Hematopoietic multipotent progenitor cell treated with erythropoietin and hydrocortisone succinate and interleukin-3 and kit ligand, for 15 days (in vitro differentiated cells): Measurements from ENCODE around the gene PLOD2.

Experiments used
- DNase-seq: peaks from one replicate; pipeline ENCODE4 v3.0.0-alpha.2; 2015; ENCODE audit warnings: low spot score

PLOD2 gene

DNA sequence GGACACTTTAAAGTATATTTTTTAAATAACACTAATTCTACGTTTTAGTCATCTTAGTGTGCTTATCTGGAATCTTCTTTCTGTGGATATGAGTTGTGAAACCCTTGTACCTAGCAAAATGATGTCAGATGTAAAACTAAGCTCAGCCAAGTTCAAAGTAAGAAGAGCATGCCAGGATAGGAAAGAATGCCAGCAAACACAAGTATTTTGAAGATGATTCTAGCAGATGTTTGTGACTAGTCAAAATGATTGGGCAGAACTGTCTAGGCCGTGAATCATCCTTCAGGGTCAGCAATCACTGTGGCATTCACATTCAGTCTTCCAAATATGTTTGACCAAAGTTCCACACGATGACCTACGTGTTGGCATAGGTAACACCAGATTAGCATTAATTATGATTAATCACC lies 5.4 kb upstream of the PLOD2 start:
- DNase-seq = no peak

DNA sequence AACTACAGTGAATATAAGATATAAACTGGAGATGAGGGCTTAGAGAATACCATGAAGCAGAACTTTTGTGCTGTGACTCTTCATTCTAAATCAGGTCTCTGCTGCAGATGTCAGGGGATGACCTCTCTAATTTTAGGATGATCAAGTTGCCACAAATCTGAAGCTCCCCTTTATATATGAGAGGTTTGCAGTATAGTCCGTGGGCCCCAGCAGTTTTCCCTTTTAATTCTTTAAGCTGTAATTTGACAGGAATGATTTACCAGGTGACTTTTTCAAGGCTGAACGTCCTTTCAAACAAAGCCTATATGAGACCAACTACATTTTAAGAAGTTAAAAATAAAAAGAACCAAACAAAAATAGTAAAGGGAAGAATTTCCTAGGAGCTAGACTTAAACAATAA lies 4.9 kb upstream of the PLOD2 start:
- DNase-seq = no peak

DNA sequence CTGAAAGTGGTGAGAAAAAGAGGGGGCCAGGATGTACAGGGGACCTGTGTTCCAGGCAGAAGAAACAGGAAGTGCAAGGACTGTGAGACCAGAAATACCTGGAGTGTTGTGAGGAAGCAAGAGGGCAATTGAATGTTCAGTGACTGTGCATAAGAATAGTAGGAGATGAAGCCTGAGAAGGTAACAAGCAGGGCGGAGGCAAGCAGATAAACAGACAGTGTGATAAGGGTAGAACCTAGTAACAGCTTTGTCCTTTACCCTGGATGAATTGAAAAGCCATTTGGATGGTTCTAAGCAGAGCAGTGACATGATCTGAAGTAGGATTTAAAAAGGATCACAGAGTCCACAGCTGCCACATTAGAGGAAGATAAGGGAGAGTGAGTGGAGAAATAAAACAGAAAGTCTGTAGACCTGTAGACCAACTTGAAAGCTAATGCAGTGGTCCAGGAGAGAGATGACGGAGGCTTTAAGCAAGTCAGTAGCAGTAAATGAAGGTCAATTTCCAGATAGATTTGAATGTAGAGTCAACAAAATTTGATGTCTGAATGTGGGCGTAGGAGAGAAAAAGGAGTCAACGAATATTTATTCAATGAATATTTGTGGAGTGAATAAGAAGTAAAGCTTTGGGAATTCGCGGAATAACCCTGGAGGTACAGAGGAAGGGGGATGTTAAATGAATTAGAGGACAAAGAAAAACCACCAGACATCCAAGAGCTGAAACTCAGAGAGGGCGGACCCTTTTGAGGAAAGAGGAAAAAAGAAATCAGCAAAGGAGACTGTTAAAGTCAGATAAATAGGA lies 4.2 kb upstream of the PLOD2 start:
- no peak for DNase-seq

DNA sequence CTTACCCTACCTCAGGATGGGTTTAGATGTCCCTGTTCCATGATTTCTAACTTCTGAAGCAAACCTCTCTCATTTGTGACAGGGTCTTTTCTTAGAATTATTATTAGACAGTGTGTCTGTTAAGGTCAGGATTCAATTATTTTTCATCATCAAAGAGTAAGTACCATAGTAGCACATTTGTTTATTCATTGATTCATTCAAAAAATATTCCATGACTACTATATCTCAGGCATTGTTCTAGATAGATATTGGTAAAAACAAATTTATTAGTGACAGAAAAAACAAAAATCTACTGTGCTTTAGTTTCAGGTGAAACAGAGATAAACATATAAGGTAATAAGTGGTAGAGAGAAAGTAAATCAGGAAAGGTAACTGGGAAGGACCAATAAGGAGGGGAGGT lies 3.5 kb upstream of the PLOD2 start:
- DNase-seq = no peak

DNA sequence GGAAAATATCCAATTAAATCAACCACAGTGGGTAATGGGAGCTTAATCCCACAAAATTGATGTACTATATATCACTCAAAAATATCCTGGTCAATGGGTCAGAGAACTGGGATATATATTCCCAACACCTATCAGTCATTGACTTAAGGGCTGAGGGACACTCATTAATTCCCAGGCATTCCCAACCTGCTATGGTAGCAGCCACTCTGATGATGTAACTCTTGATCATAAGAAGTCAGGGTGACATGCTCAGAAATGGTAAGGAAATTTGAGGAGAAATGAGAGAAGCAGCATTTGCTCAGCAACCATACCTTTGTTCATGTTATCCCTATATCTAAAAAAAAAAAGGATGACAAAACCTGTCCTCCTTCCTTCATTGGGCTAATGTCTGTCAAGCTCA lies 3.1 kb upstream of the PLOD2 start:
- DNase-seq = no peak

DNA sequence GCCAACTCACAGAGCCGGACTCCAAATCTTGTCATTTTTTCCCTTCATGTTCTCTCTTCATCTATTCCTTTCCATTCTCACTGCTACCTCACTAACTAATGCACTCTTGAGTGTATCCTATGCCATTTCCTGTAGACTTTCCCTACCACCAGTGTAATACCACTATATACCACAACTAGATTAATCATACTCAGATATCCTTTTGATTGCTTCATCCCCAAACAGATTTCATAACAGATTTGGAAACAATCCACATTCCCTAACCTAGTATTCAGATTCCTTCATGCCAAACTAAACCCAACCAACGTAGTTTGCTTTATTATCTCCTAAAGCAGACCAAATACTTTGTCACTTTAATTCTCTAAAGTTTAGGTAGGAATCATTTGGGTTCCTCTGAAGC lies 2.6 kb upstream of the PLOD2 start:
- DNase-seq = no peak

DNA sequence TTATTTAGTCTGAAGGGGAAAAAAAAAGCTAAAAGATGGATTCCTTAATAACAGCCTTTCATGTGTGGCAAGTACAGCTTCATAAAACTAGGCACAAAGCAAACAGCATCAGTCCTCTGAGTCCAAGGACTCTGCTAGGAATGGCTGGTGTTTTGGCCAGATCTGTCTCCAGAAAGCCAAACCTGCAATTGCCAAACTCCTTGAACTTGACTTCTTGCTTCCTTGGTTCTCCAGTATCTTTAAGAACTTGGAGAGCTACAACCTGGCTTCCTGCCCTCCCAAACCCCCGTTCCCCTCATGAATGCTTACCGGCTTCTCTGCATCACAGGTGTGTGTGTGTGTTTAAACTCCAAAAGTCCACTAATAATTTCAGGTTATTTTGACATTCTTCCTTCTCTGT lies 1.6 kb upstream of the PLOD2 start:
- DNase-seq = no peak

DNA sequence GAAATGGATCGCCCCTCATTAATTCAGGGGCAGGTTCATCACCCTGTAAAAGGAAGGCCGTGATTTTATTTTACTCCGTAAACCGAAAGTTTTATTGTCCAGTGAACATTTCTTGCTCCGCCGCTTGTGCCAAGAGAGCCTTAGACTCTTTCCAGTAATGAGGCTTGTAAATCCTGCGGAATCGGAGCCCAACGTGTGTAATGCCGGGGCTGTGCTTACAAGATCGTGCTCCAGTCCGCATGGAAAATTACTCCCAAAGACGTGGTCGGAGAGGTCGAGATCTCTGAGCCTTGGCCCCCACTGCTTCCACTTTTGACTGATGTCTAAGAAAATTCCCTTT lies 649 bp upstream of the PLOD2 start:
- DNase-seq = no peak

DNA sequence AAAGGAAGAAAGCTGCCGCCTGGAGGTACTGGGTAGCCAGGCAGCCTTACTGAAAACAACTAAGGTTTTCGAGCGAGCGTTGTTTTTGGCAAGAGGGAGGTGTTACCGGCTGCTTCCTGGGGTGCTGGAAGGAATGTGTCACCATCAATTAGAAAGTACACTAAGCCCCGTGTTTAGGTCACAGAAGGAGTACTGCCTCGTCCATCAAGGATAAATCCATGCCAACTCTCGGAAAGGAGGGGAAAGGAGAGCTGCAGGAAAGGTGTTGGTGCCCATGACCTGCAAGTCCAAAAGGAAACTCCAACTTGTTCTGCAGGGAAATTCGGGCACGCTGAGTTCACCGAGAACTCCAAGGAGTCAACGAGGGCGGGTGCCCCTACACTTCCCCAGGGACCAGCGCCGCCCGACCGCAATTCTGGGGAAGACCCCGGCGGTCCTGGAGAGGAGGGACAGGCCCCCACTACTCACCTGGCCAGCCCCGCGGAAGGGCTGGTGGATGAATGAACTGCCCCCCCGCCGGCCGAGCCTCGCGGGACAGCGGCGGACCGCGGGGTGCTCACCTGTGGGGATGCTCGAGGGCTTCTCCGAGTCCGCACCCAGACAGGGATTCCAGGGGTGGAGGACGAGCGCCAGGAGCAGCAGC lies 542 bp downstream of the PLOD2 start:
- DNase-seq = no peak

DNA sequence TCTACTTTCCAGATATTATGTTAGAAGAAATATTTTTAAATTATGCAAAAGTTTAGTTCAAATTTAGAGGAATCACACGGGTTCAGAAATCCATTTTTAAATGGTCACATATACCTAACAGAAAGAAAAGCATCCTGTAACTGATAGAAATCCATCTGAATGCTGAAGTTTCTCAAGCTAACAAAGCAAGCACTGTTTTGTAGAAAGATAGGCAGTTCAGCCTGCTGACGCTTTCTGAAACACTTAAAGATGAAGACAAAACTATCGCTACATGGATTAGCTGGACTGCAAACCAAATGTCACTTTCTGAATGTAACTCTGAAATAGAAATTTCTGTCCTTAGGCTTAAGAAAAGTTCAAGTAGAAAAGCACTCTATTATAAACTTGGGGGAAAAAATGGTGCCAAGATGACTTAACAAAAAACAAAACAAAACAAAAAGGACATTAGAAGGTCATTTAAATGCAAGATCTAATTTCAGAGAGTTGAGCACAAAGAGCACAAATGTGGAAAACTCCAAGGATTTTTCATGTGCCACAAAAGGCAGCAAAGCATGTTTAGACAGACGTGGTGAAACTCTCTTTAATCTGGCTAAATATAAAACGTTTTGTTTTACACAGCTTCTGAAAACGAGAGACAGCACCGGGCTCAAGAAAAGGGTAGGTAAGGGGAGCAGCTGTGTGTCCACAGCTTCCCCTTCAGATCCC lies 1.2 kb downstream of the PLOD2 start:
- DNase-seq = no peak

DNA sequence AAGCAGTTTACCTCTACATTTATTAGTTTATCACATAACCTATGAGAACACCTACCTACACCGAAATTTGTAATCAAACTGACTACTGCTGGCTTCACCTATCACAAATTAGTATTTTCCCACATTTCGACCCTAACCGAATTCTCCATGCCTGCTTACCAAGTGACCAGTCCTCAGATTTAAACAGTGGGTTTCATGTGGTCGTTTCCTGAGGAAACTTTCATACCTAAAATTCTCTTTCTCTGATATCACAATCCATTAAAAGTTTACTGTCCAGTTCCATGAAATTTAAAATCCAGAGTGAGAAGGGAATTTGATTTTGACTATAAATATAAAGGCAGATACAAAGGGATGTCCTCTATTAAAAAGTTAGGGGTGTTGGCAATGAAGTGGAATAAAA lies 1.9 kb downstream of the PLOD2 start:
- no peak for DNase-seq

DNA sequence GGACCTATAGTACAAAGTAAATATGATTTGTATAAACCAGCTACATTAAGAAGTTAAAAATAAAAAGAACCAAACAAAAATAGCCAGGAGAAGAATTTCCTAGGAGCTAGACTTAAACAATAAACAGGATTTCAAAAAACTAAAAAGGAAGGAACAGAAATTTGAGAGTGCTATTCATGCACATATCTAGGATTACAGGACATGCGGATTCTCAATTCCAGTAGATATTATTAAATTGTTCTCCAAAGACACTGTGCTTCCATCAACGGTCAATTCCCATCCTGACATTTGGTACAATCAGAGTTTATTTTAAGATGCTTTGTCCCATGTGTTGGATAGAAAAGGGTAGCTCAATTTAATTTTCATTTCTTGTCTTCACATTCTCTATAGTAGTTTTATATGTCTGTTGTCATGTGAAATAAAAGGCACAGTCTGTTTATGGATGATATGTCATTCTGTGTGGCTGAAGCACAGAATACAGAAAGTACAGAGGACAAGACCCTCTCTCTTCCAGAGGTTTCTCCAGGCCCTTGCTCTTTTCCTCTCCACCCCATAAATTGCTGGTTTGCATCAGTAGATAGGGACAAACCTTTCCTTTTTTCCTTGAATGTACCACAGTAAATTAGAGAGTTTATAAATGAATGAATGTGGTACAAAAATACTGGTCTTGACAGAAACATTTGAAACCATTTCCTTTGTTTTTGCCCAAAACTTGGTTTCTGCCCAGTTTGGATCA lies 3.5 kb downstream of the PLOD2 start:
- DNase-seq = no peak

DNA sequence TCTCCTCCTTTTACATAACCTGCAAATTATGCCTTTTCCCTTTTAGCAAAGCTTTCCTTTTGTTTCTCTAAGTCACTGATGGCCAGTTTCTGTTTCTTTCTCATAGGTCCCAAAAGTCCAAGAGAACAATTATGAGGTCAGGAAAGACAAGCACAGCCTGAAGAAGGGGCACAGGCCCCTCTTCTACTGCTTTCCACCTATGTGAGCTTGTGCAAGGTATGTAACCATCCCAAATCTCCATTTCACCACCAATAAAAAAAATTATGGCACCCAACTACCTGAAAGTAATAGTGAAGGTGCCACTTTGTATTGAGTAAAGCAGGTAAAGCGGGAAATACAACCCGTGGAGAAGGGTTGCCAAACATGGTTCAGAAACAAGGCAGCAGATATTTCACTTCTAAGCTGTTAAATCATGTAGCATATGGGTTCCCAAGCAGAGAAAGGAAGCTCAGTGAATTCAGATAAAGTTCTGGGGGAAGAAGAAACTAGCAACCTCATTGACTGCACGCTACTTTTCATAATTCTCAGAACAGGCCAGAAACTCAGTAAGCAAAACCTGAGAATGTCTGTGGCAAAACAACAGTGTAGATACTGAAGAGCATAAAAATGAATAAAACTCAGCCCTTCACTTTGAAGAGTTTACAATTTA lies 4.2 kb downstream of the PLOD2 start:
- DNase-seq = no peak

DNA sequence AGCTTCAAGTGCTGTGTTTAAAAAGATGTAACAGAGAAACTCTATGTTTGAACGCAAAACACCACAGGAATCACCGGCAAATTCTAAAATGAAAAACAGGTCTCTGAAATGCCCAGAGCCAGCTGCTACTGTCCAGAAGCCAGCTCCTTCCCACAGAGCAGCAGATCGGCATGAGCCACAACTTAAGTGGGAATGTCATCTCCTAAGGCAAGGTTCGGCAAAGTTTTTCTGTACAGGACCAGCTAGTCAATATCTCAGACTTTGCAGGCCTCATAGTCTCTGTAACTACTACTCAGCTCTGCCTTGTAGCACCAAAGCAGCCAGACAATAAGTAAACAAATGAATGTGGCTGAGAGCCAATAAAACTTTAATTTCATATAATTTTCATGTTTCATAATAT lies 4.9 kb downstream of the PLOD2 start:
- no peak for DNase-seq

DNA sequence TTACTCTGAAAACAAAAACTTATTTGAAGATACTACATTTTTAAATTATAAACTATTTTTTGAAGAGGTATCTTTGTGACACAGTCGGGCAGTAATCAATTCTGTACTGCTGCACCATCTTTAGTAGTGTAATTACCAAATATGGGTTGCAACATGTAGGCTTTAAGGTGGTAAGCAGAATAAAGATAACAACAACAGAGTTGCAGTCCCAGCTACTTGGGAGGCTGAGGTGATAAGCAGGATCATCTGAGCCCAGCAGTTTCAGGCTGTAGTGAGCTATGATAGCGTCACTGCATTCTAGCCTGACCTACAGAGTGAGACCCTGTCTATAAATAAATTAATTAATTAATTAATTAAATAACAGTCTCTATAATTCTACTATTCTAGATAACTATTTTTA lies 6.0 kb downstream of the PLOD2 start:
- DNase-seq = no peak

DNA sequence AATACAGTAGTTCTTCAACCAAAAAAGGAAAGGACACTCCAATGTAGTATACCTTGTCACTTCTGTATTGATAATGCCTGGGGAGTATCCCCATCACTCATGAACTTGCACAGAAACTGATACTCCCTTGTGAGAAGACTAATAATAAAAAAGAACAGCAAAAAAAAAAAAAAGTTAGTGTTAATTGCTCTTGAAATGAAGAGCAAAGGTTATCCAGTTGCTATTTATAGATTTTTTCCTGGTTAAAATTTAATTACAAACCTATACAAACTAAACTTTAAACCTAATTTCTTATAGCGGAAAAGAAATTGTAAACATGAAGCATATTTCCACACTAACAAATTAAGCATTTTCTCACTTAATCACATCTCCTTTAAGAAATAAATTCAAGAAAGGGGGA lies 6.7 kb downstream of the PLOD2 start:
- no peak for DNase-seq

DNA sequence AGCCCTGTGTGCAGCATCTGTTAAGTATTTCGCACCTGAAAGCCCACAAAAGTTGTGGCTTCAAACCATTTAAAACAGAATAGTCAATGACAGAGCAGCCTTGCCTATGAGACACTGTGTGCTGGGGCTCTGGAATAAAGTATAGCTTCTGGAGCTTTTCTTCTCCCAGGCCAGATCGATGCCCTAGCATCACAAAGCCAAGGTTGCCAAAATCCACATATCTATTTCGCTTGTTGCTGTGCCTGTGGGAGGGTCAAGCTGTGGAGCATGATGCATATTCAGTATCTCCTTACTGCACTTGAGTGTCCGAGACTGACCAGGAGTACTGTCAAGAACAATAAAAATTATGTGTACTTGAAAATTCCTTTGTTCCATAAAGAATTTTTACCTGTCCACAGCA lies 7.6 kb downstream of the PLOD2 start:
- DNase-seq = no peak

DNA sequence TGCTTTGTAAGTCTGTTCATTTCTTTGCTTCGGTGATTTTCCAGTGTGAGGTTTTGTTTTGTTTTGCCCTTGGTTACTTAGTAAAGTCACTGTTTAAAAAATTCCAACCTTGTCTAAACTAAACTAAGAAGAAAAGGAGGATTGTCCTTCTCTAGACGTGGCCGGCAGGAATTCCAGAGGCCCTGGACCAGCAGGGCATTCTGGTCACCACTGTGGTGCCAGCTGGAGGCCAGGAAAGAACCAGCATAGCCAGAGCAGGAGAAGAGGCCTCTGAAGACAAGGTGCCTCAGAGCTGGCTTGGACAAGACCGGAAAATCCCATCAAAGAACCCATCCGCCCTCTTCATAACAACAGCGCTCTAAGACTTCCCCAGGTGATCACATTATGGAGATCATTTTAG lies 8.2 kb downstream of the PLOD2 start:
- no peak for DNase-seq

DNA sequence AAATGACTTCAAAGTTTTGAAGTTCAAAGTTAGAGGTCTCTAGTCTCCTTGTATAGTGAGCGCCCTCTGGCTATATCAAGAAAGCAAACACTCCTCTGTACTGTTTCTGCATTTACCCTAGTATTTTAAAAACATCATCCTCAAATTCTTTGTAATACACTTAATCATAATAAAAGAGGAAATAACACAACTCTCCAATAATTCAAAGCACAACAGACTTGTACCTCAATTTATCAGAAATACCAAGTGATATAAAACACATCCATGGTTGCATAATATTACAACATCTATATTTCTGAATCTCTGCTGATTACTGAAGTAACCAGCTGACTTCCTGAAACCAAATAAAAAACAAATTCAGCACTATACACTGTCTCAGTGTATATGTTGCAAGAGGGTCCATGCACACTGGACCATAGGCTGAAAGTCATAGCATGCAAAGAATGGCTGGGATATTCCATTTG lies 12.5 kb downstream of the PLOD2 start:
- DNase-seq = no peak

DNA sequence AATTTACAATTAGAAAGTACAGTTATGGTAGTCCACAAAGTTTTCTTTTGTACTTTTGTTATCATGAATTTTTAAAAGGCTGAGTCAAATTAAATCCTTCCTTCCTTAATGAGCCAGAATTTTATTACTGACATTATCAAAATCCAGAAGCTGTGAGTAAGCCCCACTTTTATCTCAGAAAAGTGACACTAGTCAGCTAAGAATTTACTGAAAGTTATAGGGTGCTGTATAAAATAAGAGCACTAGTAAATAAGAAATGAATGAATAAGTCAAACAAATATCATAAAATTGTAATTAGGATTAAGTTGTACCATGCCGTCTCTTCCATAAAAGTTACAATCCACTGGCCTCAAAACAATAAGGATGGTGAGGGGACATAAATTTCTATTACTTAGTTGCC lies 15.3 kb downstream of the PLOD2 start:
- DNase-seq = no peak

DNA sequence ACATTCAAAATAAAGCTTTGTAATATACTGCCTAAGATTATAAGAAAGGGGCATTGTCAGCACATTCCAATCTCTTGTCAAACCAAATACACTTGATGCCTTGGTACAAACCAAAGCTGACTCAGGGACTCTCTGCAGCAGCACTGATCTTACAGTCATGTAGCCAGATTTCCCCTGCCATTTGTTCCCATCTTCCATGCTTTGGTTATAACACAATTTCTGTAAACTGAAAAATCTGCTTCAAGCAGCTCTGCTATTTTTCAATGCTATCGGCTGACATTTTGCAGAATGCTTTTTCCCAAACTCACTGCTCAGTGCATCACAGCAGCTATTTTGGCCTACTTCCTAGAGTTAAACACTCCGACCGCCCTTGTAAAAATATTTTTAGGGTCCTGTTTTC lies 18.2 kb downstream of the PLOD2 start:
- DNase-seq = no peak

DNA sequence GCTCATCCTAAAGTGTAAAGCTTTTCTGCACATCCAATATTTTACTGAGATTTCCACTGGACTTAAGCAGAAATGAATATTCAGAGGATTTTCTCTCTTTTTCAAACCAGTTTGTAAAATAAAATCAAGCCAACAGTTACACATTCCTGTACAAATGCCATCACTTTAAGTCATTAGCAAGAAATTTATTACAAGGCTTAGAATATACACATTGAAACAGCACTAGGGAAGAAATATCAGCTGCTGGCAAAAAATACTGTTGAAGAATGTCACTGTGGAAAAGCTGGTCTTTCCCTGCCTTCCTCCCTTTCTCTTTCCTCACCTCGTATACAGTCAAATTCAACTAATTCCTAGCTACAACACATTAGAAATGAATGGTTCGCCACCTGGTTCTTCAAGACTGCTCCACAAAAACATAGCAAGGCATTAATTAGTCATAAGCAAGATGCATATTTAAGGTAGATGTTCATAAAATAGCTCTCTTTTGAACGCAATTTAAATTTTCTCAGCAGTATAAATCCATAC lies 21.3 kb downstream of the PLOD2 start:
- DNase-seq = no peak
